Panc1 (cell line): ENCODE results near the gene NR2E1. TPM values are rescaled to one million over a fixed set of nuclear protein-coding genes. Genes with fewer than 3 reads are reported as not detected.

ENCODE experiments used
- ATAC-seq: fragments of 200-7000 bp; cut with Tn5 transposase; 2 replicates; pipeline ENCODE4 v1.9.1; 2020; ENCODE audit warnings: mild to moderate bottlenecking, moderate library complexity
- BruUV-seq: library from RNA; stranded (reverse); fragments of 400-500 nt; replicated peaks from 2 replicates; lab custom pipeline; 2021; lab: Mats Ljungman, UMichigan
- CTCF ChIA-PET: fragments of 300-600 bp; sonication (Branson Sonifier 250); formaldehyde crosslinking; loops from one replicate; lab custom pipeline; 2022; ENCODE audit warnings: antibody characterized with exemption; lab: Charles Lee
- POLR2A ChIA-PET: fragments of 300-600 bp; sonication (Branson Sonifier 250); formaldehyde crosslinking; loops from one replicate; lab custom pipeline; 2022; ENCODE audit warnings: antibody characterized with exemption; lab: Charles Lee
- DNase-seq: peaks from one replicate; pipeline ENCODE4 v3.0.0-alpha.2; 2010; ENCODE audit warnings: low read depth, low spot score
- H3K27ac ChIP-seq: 2 replicates; pipeline ENCODE4 v1.5.1; 2011; ENCODE audit warnings: mild to moderate bottlenecking, low read length, inconsistent platforms
- H3K27me3 ChIP-seq: fragments of 200-500 bp; sonication (Bioruptor generic); 2 replicates; pipeline ENCODE4 v1.6.0; 2014; ENCODE audit warnings: low read length, inconsistent platforms; ENCODE audit not compliant: control insufficient read depth, insufficient read depth
- H3K36me3 ChIP-seq: fragments of 200-500 bp; sonication (Bioruptor generic); 2 replicates; pipeline ENCODE4 v1.5.1; 2014; ENCODE audit warnings: inconsistent platforms, mild to moderate bottlenecking, low read length, moderate library complexity; ENCODE audit not compliant: control insufficient read depth, insufficient read depth
- H3K4me1 ChIP-seq: 2 replicates; pipeline ENCODE4 v1.5.1; 2011; ENCODE audit warnings: inconsistent platforms, mild to moderate bottlenecking, low read length, moderate library complexity; ENCODE audit not compliant: control insufficient read depth, insufficient read depth
- H3K4me3 ChIP-seq, 2 experiments: 2 replicates each; pipeline ENCODE4 v1.5.1; 2011 to 2012; ENCODE audit warnings: low read depth in 2 of 2, low read length in 2 of 2, mild to moderate bottlenecking in 2 of 2, inconsistent platforms in 1 of 2, moderate library complexity in 1 of 2
- H3K9me3 ChIP-seq: fragments of 200-500 bp; sonication (Bioruptor generic); 2 replicates; pipeline ENCODE4 v1.5.1; 2014; ENCODE audit warnings: low read depth, mild to moderate bottlenecking, inconsistent platforms, low read length, moderate library complexity; ENCODE audit not compliant: control insufficient read depth, insufficient read depth
- CTCF ChIP-seq: fragments of 450-650 bp; IDR thresholded peaks from 2 replicates; pipeline ENCODE4 v1.5.1; 2017; ENCODE audit warnings: mild to moderate bottlenecking
- POLR2AphosphoS5 ChIP-seq: IDR thresholded peaks from 2 replicates; pipeline ENCODE4 v1.6.1; 2012; ENCODE audit warnings: mild to moderate bottlenecking, low read depth, low read length, moderate library complexity
- REST ChIP-seq, 2 experiments: IDR thresholded peaks; 2 replicates each; pipeline ENCODE4 v1.6.1; 2011 to 2012; ENCODE audit warnings: low read depth in 2 of 2, control low read depth in 1 of 2, low read length in 1 of 2, mild to moderate bottlenecking in 1 of 2, moderate library complexity in 1 of 2; ENCODE audit not compliant: insufficient read depth in 1 of 2
- SIN3A ChIP-seq: IDR thresholded peaks from 2 replicates; pipeline ENCODE4 v1.6.1; 2012; ENCODE audit warnings: low read depth, mild to moderate bottlenecking, low read length, moderate library complexity, borderline replicate concordance; ENCODE audit not compliant: insufficient read depth
- TCF7L2 ChIP-seq: IDR thresholded peaks from 2 replicates; pipeline ENCODE4 v1.6.1; 2011; ENCODE audit warnings: mild to moderate bottlenecking, low read depth, low read length, inconsistent platforms
- in situ Hi-C: cut with HindIII; loops from 2 replicates; pipeline ENCODE4 v1.10.0; 2016; ENCODE audit warnings: low sequenced_read_pairs, low pct_unique_long_range_greater_than_20kb
- intact Hi-C: fragments of 100-400 bp; cut with micrococcal nuclease; formaldehyde crosslinking; loops from one replicate; pipeline ENCODE4 v1.10.0; 2022; ENCODE audit not compliant: unreplicated experiment
- total RNA-seq: library from RNA; stranded (reverse); gene quantifications from one replicate; pipeline ENCODE4 v1.2.1, GENCODE V29; 2021; ENCODE audit not compliant: unreplicated experiment

Gene NR2E1
- total RNA-seq, 1 experiment from 2014 or later: 0.13 TPM

- ChIA-PET CTCF (no interaction called here), POLR2A (interaction anchor here (0.6 kb wide), 1 partner anchor 87 kb away, joined by 5 read pairs; no protein-coding TSS in a partner anchor)
- H3K9me3 ChIP-seq: no peaks in the 10 kb centered on the region
- in situ Hi-C loops: no loop called here
- no peaks in the 10 kb centered on the region; the same call in none of the 2 replicates for H3K4me1 ChIP-seq
- ATAC-seq (no peak), DNase-seq (no peak)
- H3K27me3 ChIP-seq: peaks cover 4% of the 10 kb centered on the region
- TF ChIP-seq POLR2AphosphoS5: no peak
- TF ChIP-seq TCF7L2: no peak
- no peak for TF ChIP-seq REST (IDR thresholded peaks at IDR 0.05; ENCODE audit: insufficient read depth in 1 of 2, low read depth in 2 of 2, low read length in 1 of 2)
- no peak for TF ChIP-seq SIN3A
- BruUV-seq: no TSS peak
- no peak overlapping the region for H3K4me3 ChIP-seq
- H3K36me3 ChIP-seq: no peaks in the 10 kb centered on the region
- H3K27ac ChIP-seq: no peak overlapping the region
- intact Hi-C loops: no loop called here
Observed at GRCh38 chr6:108170332-108171290, 4.8 kb downstream of the NR2E1 start.

- ChIA-PET POLR2A (no interaction called here), CTCF (interaction anchor here (0.5 kb wide), 1 partner anchor 129 kb away, joined by 11 read pairs; no protein-coding TSS in a partner anchor)
- BruUV-seq: no TSS peak
- Histone ChIP-seq H3K4me1 (no peaks in the 10 kb centered on the region; the same call in 1 of the 2 replicates), H3K27me3 (no peaks in the 10 kb centered on the region; the same call in 1 of the 2 replicates), H3K4me3 (no peak overlapping the region), H3K9me3 (no peaks in the 10 kb centered on the region), H3K36me3 (no peaks in the 10 kb centered on the region), H3K27ac (no peak overlapping the region)
- intact Hi-C loops (no loop called here), in situ Hi-C loops (no loop called here)
- DNase-seq (no peak), ATAC-seq (no peak)
- no peak for TF ChIP-seq CTCF
- TF ChIP-seq POLR2AphosphoS5: no peak
- TF ChIP-seq REST (IDR thresholded peaks at IDR 0.05; ENCODE audit: insufficient read depth in 1 of 2, low read depth in 2 of 2, low read length in 1 of 2): no peak
- TF ChIP-seq SIN3A: no peak
- no peak for TF ChIP-seq TCF7L2
Observed at GRCh38 chr6:108171291-108171917, 5.6 kb downstream of the NR2E1 start.
